H1 (cell line): ENCODE measurements around the gene MARK3.

Source experiments
- CEBPB ChIP-seq: IDR thresholded peaks from 2 replicates; pipeline ENCODE4 v1.6.1; 2012; ENCODE audit warnings: low read depth, low read length
- CTBP2 ChIP-seq: IDR thresholded peaks from 2 replicates; pipeline ENCODE4 v1.7.0; 2011; ENCODE audit warnings: borderline replicate concordance, mild to moderate bottlenecking, moderate library complexity, mixed read lengths, low read length; ENCODE audit not compliant: insufficient read depth, insufficient read length
- EZH2 ChIP-seq: fragments of 200-600 bp; sonication (generic); IDR thresholded peaks from 2 replicates; pipeline ENCODE4 v1.7.1; 2012; ENCODE audit warnings: low read depth, mild to moderate bottlenecking, moderate library complexity, low read length, inconsistent platforms; ENCODE audit not compliant: severe bottlenecking
- PHF8 ChIP-seq: fragments of 200-600 bp; sonication (generic); conservative IDR thresholded peaks from 2 replicates; pipeline ENCODE4 v1.7.1; 2012; ENCODE audit warnings: low read depth, mild to moderate bottlenecking, inconsistent platforms, low read length, moderate library complexity
- POLR2A ChIP-seq, 2 experiments: IDR thresholded peaks; 1 replicate in 1 of 2; 2 replicates in 1 of 2; pipeline ENCODE4 v1.6.1; 2011; ENCODE audit warnings: low read depth in 2 of 2, low read length in 2 of 2, mild to moderate bottlenecking in 2 of 2; ENCODE audit errors: control extremely low read depth in 1 of 2
- SIRT6 ChIP-seq: IDR thresholded peaks from one replicate; pipeline ENCODE4 v1.7.1; 2012; ENCODE audit warnings: low read length, inconsistent platforms
- TEAD4 ChIP-seq: IDR thresholded peaks from 2 replicates; pipeline ENCODE4 v1.6.1; 2012; ENCODE audit warnings: low read depth, low read length, inconsistent platforms, mixed read lengths
- ZNF274 ChIP-seq: IDR thresholded peaks from 2 replicates; pipeline ENCODE4 v1.7.0; 2012; ENCODE audit warnings: low read length, borderline replicate concordance; ENCODE audit errors: extremely low read depth
- TF ChIP-seq, protein P1 (sequence below): fragments of 300-600 bp; sonication (generic); IDR thresholded peaks from 2 replicates; pipeline ENCODE4 v1.7.1; 2012; ENCODE audit warnings: low read length, moderate library complexity, mild to moderate bottlenecking, inconsistent platforms; ENCODE audit not compliant: insufficient replicate concordance

DNA sequence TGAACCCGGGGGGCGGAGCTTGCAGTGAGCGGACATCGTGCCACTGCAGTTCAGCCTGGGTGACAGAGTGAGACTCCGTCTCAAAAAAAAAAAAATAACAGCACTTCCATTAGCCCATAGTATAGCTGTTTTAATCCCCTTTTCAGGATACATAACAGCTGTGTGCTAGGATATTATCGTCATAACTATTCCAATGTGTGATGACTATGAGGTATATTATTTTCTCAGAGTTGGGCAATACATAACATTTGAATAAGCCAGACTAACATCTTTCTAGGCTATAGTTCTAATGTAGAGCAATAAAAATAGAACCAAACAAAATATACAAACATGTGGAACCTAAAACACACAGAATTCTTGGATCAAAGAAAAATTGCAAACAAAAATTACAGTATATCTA is 57.1 kb downstream of the MARK3 start:
- TF ChIP-seq POLR2A (IDR thresholded peaks at IDR 0.05; ENCODE audit: control extremely low read depth in 1 of 2, low read depth in 2 of 2, low read length in 2 of 2) (no peak), TEAD4 (no peak), CTBP2 (no peak), ZNF274 (no peak), PHF8 (no peak), EZH2 (no peak), SIRT6 (no peak), CEBPB (no peak)
- TF ChIP-seq, protein P1, sequence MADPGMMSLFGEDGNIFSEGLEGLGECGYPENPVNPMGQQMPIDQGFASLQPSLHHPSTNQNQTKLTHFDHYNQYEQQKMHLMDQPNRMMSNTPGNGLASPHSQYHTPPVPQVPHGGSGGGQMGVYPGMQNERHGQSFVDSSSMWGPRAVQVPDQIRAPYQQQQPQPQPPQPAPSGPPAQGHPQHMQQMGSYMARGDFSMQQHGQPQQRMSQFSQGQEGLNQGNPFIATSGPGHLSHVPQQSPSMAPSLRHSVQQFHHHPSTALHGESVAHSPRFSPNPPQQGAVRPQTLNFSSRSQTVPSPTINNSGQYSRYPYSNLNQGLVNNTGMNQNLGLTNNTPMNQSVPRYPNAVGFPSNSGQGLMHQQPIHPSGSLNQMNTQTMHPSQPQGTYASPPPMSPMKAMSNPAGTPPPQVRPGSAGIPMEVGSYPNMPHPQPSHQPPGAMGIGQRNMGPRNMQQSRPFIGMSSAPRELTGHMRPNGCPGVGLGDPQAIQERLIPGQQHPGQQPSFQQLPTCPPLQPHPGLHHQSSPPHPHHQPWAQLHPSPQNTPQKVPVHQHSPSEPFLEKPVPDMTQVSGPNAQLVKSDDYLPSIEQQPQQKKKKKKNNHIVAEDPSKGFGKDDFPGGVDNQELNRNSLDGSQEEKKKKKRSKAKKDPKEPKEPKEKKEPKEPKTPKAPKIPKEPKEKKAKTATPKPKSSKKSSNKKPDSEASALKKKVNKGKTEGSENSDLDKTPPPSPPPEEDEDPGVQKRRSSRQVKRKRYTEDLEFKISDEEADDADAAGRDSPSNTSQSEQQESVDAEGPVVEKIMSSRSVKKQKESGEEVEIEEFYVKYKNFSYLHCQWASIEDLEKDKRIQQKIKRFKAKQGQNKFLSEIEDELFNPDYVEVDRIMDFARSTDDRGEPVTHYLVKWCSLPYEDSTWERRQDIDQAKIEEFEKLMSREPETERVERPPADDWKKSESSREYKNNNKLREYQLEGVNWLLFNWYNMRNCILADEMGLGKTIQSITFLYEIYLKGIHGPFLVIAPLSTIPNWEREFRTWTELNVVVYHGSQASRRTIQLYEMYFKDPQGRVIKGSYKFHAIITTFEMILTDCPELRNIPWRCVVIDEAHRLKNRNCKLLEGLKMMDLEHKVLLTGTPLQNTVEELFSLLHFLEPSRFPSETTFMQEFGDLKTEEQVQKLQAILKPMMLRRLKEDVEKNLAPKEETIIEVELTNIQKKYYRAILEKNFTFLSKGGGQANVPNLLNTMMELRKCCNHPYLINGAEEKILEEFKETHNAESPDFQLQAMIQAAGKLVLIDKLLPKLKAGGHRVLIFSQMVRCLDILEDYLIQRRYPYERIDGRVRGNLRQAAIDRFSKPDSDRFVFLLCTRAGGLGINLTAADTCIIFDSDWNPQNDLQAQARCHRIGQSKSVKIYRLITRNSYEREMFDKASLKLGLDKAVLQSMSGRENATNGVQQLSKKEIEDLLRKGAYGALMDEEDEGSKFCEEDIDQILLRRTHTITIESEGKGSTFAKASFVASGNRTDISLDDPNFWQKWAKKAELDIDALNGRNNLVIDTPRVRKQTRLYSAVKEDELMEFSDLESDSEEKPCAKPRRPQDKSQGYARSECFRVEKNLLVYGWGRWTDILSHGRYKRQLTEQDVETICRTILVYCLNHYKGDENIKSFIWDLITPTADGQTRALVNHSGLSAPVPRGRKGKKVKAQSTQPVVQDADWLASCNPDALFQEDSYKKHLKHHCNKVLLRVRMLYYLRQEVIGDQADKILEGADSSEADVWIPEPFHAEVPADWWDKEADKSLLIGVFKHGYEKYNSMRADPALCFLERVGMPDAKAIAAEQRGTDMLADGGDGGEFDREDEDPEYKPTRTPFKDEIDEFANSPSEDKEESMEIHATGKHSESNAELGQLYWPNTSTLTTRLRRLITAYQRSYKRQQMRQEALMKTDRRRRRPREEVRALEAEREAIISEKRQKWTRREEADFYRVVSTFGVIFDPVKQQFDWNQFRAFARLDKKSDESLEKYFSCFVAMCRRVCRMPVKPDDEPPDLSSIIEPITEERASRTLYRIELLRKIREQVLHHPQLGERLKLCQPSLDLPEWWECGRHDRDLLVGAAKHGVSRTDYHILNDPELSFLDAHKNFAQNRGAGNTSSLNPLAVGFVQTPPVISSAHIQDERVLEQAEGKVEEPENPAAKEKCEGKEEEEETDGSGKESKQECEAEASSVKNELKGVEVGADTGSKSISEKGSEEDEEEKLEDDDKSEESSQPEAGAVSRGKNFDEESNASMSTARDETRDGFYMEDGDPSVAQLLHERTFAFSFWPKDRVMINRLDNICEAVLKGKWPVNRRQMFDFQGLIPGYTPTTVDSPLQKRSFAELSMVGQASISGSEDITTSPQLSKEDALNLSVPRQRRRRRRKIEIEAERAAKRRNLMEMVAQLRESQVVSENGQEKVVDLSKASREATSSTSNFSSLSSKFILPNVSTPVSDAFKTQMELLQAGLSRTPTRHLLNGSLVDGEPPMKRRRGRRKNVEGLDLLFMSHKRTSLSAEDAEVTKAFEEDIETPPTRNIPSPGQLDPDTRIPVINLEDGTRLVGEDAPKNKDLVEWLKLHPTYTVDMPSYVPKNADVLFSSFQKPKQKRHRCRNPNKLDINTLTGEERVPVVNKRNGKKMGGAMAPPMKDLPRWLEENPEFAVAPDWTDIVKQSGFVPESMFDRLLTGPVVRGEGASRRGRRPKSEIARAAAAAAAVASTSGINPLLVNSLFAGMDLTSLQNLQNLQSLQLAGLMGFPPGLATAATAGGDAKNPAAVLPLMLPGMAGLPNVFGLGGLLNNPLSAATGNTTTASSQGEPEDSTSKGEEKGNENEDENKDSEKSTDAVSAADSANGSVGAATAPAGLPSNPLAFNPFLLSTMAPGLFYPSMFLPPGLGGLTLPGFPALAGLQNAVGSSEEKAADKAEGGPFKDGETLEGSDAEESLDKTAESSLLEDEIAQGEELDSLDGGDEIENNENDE: no peak
